Smooth muscle cell (in vitro differentiated cells): ENCODE measurements around the gene MYOM3. TPM values are rescaled to one million over a fixed set of nuclear protein-coding genes. Genes with fewer than 3 reads are reported as not detected.
"Not testable (repeated sequence)": the region's sequence is repeated elsewhere in the genome, so short reads cannot be mapped to it uniquely, and the experiment has no call there.

Source experiments
- DNase-seq: peaks from one replicate; lab custom pipeline; 2025; ENCODE audit not compliant: unreplicated experiment; lab: John Stamatoyannopoulos, UW
- H2AFZ ChIP-seq: fragments of 200-600 bp; sonication (generic); 2 replicates; pipeline ENCODE4 v1.6.0; 2016; ENCODE audit warnings: antibody characterized with exemption, low read depth, mild to moderate bottlenecking
- H3F3A ChIP-seq: fragments of 200-600 bp; sonication (generic); 2 replicates; pipeline ENCODE4 v1.6.0; 2017; ENCODE audit warnings: antibody characterized with exemption, low read depth
- H3K27ac ChIP-seq: fragments of 200-600 bp; sonication (generic); 2 replicates; pipeline ENCODE4 v1.5.1; 2016; ENCODE audit warnings: low read depth, mild to moderate bottlenecking
- H3K27me3 ChIP-seq: fragments of 200-600 bp; sonication (generic); 2 replicates; pipeline ENCODE4 v1.6.1; 2016; ENCODE audit warnings: low read depth, mild to moderate bottlenecking
- H3K36me3 ChIP-seq: fragments of 200-600 bp; sonication (generic); 2 replicates; pipeline ENCODE4 v1.5.1; 2016; ENCODE audit warnings: low read depth
- H3K4me1 ChIP-seq: fragments of 200-600 bp; sonication (generic); 2 replicates; pipeline ENCODE4 v1.5.1; 2016; ENCODE audit warnings: low read depth
- H3K4me2 ChIP-seq: fragments of 200-600 bp; sonication (generic); 2 replicates; pipeline ENCODE4 v1.6.0; 2016; ENCODE audit warnings: mild to moderate bottlenecking
- H3K4me3 ChIP-seq: fragments of 200-600 bp; sonication (generic); 2 replicates; pipeline ENCODE4 v1.5.1; 2016; ENCODE audit warnings: mild to moderate bottlenecking
- H3K79me2 ChIP-seq: fragments of 200-600 bp; sonication (generic); 2 replicates; pipeline ENCODE4 v1.6.0; 2016; ENCODE audit warnings: low read depth, mild to moderate bottlenecking
- H3K9ac ChIP-seq: fragments of 200-600 bp; sonication (generic); 2 replicates; pipeline ENCODE4 v1.6.0; 2016; ENCODE audit warnings: low read depth
- H3K9me3 ChIP-seq: fragments of 200-600 bp; sonication (generic); replicated peaks from 2 replicates; pipeline ENCODE4 v1.5.1; 2016; ENCODE audit warnings: low read depth
- H4K20me1 ChIP-seq: fragments of 200-600 bp; sonication (generic); 2 replicates; pipeline ENCODE4 v1.6.0; 2016; ENCODE audit warnings: low read depth
- WGBS: methylation state at CpG from one replicate; pipeline ENCODE4 v1.1.7; 2016; ENCODE audit warnings: low lambda C conversion rate; 5-methylcytosine and 5-hydroxymethylcytosine counted together
- polyA plus RNA-seq: library from polyadenylated mRNA; unstranded; fragments of >200 nt; fragmentation: Nextera tagmentation; extraction: Ambion mirVana; gene quantifications from 2 replicates; pipeline ENCODE4 v1.2.1, GENCODE V29; 2016
- total RNA-seq: library from RNA; depleted of rRNA; stranded (reverse); fragments of >200 nt; gene quantifications from 2 replicates; pipeline ENCODE4 v1.2.3, GENCODE V29; 2014
- TF ChIP-seq, protein P1 (sequence below): fragments of 200-600 bp; sonication (generic); IDR thresholded peaks from 2 replicates; pipeline ENCODE4 v1.5.1; 2017; ENCODE audit warnings: borderline replicate concordance, mild to moderate bottlenecking, antibody characterized with exemption; ENCODE audit not compliant: insufficient read depth, poor library complexity, severe bottlenecking

Gene MYOM3
- total and polyA plus RNA-seq, 2 experiments from 2014 or later, result 0.18 to 0.26 TPM

DNA sequence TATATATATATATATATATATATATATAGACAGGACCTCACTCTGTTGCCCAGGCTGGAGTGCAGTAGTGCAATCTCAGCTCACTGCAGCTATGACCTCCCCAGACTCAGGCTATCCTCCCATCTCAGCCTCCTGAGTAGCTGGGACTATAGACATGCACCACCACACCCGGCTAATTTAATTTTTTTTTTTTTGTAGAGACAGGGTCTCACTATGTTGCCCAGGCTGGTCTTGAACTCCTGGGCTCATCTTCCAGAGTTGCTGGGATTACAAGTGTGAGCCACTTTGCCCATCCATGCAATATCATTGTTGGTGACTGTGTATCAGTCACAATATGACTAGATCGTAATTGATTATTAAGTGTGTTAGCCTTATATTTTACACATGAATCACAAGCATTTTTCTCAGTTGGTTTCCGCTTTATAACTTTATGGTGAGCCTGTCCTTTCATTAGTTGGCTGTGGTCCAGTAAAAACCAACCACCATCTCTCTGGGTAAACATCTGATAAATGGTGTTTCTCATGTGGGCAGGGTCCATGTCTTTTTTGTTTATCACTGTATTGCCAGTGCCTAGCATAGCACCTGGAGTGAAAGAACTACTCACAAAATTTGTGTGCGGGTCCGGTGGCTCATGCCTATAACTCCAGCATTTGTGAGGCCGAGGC lies 63.6 kb downstream of the MYOM3 start:
- Histone ChIP-seq H3K36me3 (no peaks in the 10 kb centered on the region), H4K20me1 (peaks cover 5% of the 10 kb centered on the region), H2AFZ (no peak overlapping the region), H3K79me2 (no peaks in the 10 kb centered on the region), H3K4me1 (no peaks in the 10 kb centered on the region), H3K27ac (no peak overlapping the region), H3K4me3 (no peak overlapping the region), H3K9me3 (no peaks in the 10 kb centered on the region), H3K9ac (no peak overlapping the region), H3F3A (peaks cover 12% of the 10 kb centered on the region), H3K27me3 (no peaks in the 10 kb centered on the region), H3K4me2 (no peak overlapping the region)
- TF ChIP-seq, protein P1, sequence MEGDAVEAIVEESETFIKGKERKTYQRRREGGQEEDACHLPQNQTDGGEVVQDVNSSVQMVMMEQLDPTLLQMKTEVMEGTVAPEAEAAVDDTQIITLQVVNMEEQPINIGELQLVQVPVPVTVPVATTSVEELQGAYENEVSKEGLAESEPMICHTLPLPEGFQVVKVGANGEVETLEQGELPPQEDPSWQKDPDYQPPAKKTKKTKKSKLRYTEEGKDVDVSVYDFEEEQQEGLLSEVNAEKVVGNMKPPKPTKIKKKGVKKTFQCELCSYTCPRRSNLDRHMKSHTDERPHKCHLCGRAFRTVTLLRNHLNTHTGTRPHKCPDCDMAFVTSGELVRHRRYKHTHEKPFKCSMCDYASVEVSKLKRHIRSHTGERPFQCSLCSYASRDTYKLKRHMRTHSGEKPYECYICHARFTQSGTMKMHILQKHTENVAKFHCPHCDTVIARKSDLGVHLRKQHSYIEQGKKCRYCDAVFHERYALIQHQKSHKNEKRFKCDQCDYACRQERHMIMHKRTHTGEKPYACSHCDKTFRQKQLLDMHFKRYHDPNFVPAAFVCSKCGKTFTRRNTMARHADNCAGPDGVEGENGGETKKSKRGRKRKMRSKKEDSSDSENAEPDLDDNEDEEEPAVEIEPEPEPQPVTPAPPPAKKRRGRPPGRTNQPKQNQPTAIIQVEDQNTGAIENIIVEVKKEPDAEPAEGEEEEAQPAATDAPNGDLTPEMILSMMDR, result no peak
- WGBS, result 79% methylated on average over 6 of the region's 6 CpGs
- no peak for DNase-seq

DNA sequence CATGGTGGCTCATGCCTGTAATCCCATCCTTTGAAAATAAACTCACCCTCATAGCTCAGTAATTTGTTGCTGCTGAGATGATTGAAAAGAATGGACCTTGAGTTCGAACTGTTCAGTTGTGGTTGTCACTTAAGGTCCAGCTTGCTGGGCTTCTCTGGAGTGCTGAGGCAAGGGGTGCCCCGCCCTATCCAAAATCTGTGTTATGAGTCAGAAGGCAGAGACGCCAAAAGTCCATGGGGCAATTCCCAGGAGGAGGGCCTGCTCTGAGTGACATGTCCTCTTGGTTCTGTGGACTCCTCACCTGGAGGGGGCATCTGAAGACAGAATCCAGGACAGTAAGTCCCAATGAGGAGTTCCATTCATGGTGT lies 64.8 kb downstream of the MYOM3 start:
- H3K4me2 ChIP-seq, result no peak overlapping the region
- peak overlapping the region; percentile 55 for H3K27ac ChIP-seq
- H3F3A ChIP-seq, result peaks cover 12% of the 10 kb centered on the region
- H3K4me3 ChIP-seq, result no peak overlapping the region
- H3K9me3 ChIP-seq, result no peaks in the 10 kb centered on the region
- no peak overlapping the region for H2AFZ ChIP-seq
- H3K36me3 ChIP-seq, result no peaks in the 10 kb centered on the region
- H3K27me3 ChIP-seq, result no peaks in the 10 kb centered on the region
- no peak for DNase-seq
- 66% methylated on average over 3 of the region's 3 CpGs for WGBS
- TF ChIP-seq, protein P1, result no peak
- peaks cover 5% of the 10 kb centered on the region for H4K20me1 ChIP-seq
- no peaks in the 10 kb centered on the region for H3K4me1 ChIP-seq
- H3K79me2 ChIP-seq, result no peaks in the 10 kb centered on the region
- H3K9ac ChIP-seq, result no peak overlapping the region

DNA sequence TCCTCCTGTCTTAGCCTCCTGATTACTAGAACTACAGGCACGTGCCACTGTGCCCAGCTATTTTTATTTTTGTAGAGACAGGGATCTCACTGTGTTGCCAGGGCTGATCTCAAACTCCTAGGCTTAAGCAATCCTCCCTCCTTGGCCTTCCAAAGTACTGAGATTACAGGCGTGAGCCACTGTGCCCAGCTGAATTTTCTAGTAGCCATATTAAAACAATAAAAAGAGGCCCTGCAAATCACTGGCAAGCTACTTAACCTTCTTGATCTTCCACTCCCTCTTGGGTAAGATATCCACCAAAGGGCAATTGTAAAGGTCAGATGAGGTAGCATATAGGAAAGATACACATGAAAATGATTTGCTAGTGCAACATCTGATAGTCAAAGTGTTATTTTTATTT lies 66.2 kb downstream of the MYOM3 start:
- Histone ChIP-seq H3K79me2 (no peaks in the 10 kb centered on the region), H4K20me1 (peaks cover 5% of the 10 kb centered on the region), H3K4me3 (no peak overlapping the region), H3F3A (peaks cover 12% of the 10 kb centered on the region), H3K9me3 (no peaks in the 10 kb centered on the region), H3K27ac (peak overlapping the region; percentile 71), H3K4me1 (no peaks in the 10 kb centered on the region), H3K9ac (no peak overlapping the region), H3K27me3 (no peaks in the 10 kb centered on the region), H3K36me3 (no peaks in the 10 kb centered on the region), H2AFZ (no peak overlapping the region), H3K4me2 (peak overlapping the region; percentile 36)
- TF ChIP-seq, protein P1, result no peak
- no peak for DNase-seq
- WGBS, result 27% methylated on average over 2 of the region's 2 CpGs

DNA sequence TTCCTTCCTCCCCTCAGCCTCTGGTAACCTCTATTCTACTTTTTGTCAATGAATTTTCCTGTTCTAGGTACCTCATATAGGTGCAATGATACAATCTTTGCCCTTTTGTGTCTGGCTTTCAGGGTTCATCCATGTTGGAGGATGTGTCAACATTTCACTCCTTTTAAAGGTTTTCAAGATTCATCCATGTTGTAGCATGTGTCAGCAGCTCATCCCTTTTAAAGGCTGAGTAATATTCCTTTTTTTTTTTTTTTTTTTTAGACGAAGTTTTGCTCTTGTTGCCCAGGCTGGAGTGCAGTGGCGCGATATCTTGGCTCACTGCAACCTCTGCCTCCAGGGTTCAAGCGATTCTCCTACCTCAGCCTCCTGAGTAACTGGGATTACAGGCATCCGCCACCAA lies 67.3 kb downstream of the MYOM3 start:
- H3K27me3 ChIP-seq, H3K9ac ChIP-seq, H4K20me1 ChIP-seq, H3K36me3 ChIP-seq, H3K9me3 ChIP-seq, H3K27ac ChIP-seq, H3K79me2 ChIP-seq, H2AFZ ChIP-seq, H3K4me2 ChIP-seq, DNase-seq, H3K4me3 ChIP-seq, H3K4me1 ChIP-seq: not testable (repeated sequence)
- 93% methylated on average over 5 of the region's 5 CpGs for WGBS
- H3F3A ChIP-seq, result peaks cover 12% of the 10 kb centered on the region
